Tibial artery (tissue), 4 donors: ENCODE data around the gene TNS1.

ENCODE experiments used
- DNase-seq, 2 donors: peaks; one replicate each; pipeline ENCODE4 v3.0.0-alpha.2; 2019
- H3K27ac ChIP-seq, 2 donors: fragments of 200-600 bp; sonication (generic) in 1 of 2; 1 replicate in 1 of 2; 2 replicates in 1 of 2; pipeline ENCODE4 v1.5.1; 2018 to 2019; ENCODE audit warnings: mild to moderate bottlenecking in 1 of 2
- H3K27me3 ChIP-seq, 2 donors: fragments of 200-600 bp; sonication (generic) in 1 of 2; one replicate each; pipeline versions ENCODE4 v1.5.1 to v1.6.0; 2016 to 2019
- H3K36me3 ChIP-seq, 3 donors: fragments of 200-600 bp; sonication (generic) in 2 of 3; one replicate each; pipeline ENCODE4 v1.5.1; 2016 to 2019; ENCODE audit warnings: mild to moderate bottlenecking in 2 of 3
- H3K4me1 ChIP-seq, 4 donors: fragments of 200-600 bp; sonication (generic) in 2 of 4; 1 replicate in 3 of 4; 2 replicates in 1 of 4; pipeline ENCODE4 v1.5.1; 2016 to 2019
- H3K4me3 ChIP-seq, 2 donors: fragments of 200-600 bp; sonication (generic) in 1 of 2; 1 replicate in 1 of 2; 2 replicates in 1 of 2; pipeline ENCODE4 v1.5.1; 2018 to 2019; ENCODE audit warnings: mild to moderate bottlenecking in 2 of 2
- H3K9me3 ChIP-seq, 3 donors: fragments of 200-600 bp; sonication (generic) in 1 of 3; one replicate each; pipeline ENCODE4 v1.5.1; 2016 to 2019
- CTCF ChIP-seq, 2 experiments: fragments of 200-600 bp in 1 of 2; fragments of 450-650 bp in 1 of 2; IDR thresholded peaks; one replicate each; pipeline ENCODE4 v1.5.1; 2017 to 2019; ENCODE audit warnings: antibody characterized with exemption in 2 of 2, mild to moderate bottlenecking in 1 of 2, moderate library complexity in 1 of 2
- intact Hi-C: fragments of 100-400 bp; cut with DNase I; formaldehyde crosslinking; loops from one replicate; pipeline ENCODE4 v1.15.0; 2023; ENCODE audit warnings: low total_unique reads

Gene TNS1

GRCh38 chr2:218022851-218023530, 20.2 kb upstream of the TNS1 start:
- peak overlapping the region; percentile 7 to 74 for H3K27ac ChIP-seq
- peaks cover 0 to 58% (median 36%) of the 10 kb centered on the region in 4 donors for H3K4me1 ChIP-seq
- DNase-seq, result peak; percentile 10 to 29
- no peaks in the 10 kb centered on the region for H3K27me3 ChIP-seq
- intact Hi-C loops, result no loop called here
- no peaks in the 10 kb centered on the region for H3K36me3 ChIP-seq
- no peak overlapping the region for H3K4me3 ChIP-seq
- no peak for TF ChIP-seq CTCF (IDR thresholded peaks at IDR 0.05)
- H3K9me3 ChIP-seq, result no peaks in the 10 kb centered on the region

- Histone ChIP-seq H3K36me3 (no peaks in the 10 kb centered on the region), H3K27me3 (no peaks in the 10 kb centered on the region), H3K9me3 (no peaks in the 10 kb centered on the region), H3K4me1 (peaks cover 2 to 65% (median 41%) of the 10 kb centered on the region in 4 donors), H3K4me3 (no peak overlapping the region), H3K27ac (peak overlapping the region; percentile 74 to 79)
- intact Hi-C loops, result no loop called here
- TF ChIP-seq CTCF (IDR thresholded peaks at IDR 0.05), result no peak
- peak; percentile 19 to 48 for DNase-seq
Observed at GRCh38 chr2:218022131-218022850, 19.5 kb upstream of the TNS1 start.

GRCh38 chr2:218021536-218022071, 18.8 kb upstream of the TNS1 start:
- Histone ChIP-seq H3K4me3 (no peak overlapping the region), H3K27me3 (no peaks in the 10 kb centered on the region), H3K36me3 (no peaks in the 10 kb centered on the region), H3K27ac (peak overlapping the region; percentile 74 to 79), H3K4me1 (peaks cover 6 to 71% (median 44%) of the 10 kb centered on the region in 4 donors), H3K9me3 (no peaks in the 10 kb centered on the region)
- TF ChIP-seq CTCF (IDR thresholded peaks at IDR 0.05), result no peak
- intact Hi-C loops, result no loop called here
- DNase-seq, result peak; percentile 63 to 89

- Histone ChIP-seq H3K27me3 (no peaks in the 10 kb centered on the region), H3K36me3 (no peaks in the 10 kb centered on the region), H3K9me3 (no peaks in the 10 kb centered on the region), H3K4me1 (peaks cover 6 to 74% (median 48%) of the 10 kb centered on the region in 4 donors), H3K27ac (peak overlapping the region; percentile 74 to 79), H3K4me3 (no peak overlapping the region)
- intact Hi-C loops, result no loop called here
- no peak for TF ChIP-seq CTCF (IDR thresholded peaks at IDR 0.05)
- DNase-seq, result peak in 1 of 2 donors; percentile 65
Observed at GRCh38 chr2:218020966-218021535, 18.3 kb upstream of the TNS1 start.

GRCh38 chr2:218020281-218020680, 17.5 kb upstream of the TNS1 start:
- peak in 1 of 2 donors; percentile 56 for DNase-seq
- H3K27me3 ChIP-seq, result no peaks in the 10 kb centered on the region
- peaks cover 6 to 82% (median 55%) of the 10 kb centered on the region in 4 donors for H3K4me1 ChIP-seq
- intact Hi-C loops, result no loop called here
- H3K27ac ChIP-seq, result peak overlapping the region; percentile 74 to 79
- H3K9me3 ChIP-seq, result no peaks in the 10 kb centered on the region
- H3K36me3 ChIP-seq, result no peaks in the 10 kb centered on the region
- no peak for TF ChIP-seq CTCF (IDR thresholded peaks at IDR 0.05)
- no peak overlapping the region for H3K4me3 ChIP-seq
